SW 1271 (cell line): ENCODE data around the gene LHFPL5.

Source experiments
- DNase-seq, 2 experiments: peaks; one replicate each; lab custom pipeline; 2025; lab: John Stamatoyannopoulos, UW

The LHFPL5 gene

GRCh38 chr6:35804996-35805736 lies at the start of gene LHFPL5:
LHFPL5 (plus strand) TSS chr6:35805352; CDS start chr6:35805671, 319 bp downstream.
- DNase-seq, result no peak

DNA sequence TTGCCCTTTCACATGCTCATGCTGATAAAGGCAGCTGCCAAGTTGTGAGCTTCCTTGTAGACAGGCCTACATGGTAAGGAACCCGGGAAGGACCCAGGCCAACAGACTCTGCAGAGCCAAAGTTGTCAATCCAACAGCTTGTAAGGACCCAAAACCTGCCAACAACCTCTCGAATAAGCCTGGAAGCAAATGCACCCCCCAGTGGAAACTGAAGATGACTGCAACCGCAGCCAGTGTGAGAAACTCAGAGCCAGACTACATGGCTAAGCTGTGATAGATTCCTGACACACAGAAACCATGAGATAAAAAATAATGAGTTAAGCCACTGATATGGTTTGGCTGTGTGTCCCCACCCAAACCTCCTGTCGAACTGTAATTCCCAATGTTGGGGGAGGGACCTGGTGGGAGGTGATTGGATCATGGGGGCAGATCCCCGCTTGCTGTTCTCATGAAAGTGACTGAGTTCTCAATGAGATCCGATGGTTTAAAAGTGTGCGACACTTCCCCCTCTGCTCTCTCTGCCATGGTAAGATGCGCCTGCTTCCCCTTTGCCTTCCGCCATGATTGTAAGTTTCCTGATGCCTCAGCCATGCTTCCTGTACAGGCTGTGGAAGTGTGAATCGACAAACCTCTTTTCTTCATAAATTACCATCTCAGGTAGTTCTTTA lies 47.6 kb upstream of the LHFPL5 start:
- DNase-seq, result peak in 1 of 2 experiments; percentile 14

DNA sequence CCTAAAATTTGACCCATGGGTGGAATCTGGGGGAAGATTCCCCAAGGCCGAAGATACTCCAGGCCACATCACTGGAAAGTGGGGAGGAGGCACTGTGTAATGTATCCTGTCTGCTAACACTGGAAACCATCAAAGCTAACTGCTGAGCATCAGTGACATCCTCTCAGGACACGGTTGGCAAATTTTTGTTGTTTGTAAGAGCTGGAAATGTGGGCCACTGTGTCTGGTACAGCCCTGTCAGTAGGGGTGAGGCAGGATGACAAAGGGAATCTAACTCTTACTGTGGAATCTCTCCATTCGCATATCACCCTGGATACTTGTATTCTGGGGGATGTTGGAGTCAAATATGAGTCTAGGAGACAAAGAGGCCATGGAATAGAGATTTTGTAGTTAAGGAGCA lies 45.7 kb upstream of the LHFPL5 start:
- no peak for DNase-seq

DNA sequence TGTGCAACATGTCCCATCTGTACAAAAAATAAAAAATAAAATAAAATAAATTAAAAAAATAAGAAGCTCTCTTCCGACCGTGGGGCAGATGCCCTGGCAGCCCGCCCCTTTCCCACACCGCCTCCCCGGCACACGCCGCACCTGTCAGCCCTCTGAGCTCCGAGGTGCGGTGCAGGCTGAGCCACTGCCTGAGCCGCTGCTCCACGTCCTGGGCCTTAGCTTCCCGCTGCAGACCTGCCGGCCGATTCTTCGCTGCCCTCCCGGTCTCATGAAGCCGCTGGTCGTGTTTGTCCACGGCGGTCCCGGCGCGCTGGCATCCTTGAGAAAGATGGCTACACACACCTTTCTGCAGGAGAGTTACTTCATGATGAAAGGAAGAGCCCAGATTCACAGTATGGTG lies 39.4 kb upstream of the LHFPL5 start:
- DNase-seq, result no peak

DNA sequence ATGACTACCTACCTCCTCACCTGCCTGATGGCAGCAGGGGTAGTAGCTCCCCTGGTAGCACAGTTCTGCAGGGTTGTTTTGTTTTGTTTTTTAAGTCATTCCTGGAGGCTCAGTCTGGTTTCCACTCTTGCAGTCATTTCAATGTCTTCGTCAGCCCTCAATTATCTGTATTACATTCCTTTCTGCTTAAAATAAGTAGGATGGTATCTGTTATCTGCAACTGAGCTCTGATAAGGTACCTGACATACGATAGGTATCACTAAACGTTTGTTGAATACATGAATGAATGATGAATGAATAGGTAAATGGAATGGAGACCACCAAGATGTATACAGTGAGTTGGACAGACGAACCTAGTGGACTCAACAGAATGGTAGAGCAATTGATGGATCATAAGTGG lies 35.9 kb upstream of the LHFPL5 start:
- DNase-seq, result no peak

DNA sequence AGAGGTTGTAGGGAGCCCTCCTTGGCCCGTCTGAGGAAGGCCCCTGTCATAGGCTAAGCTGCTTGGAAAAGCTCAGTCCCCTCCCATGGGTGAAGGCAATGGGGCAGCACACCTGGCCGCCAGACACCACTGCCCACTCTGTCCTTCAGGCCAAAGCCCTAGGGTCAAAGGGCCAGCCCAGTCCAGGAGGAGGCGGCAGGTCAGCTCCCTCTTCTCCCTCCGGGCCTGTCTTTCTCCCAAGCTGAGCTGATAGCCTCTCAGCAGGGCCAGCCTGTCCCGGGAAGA lies 33.9 kb upstream of the LHFPL5 start:
- no peak for DNase-seq

GRCh38 chr6:35774116-35774794 lies 30.9 kb upstream of the LHFPL5 start:
- no peak for DNase-seq

- DNase-seq, result no peak
Observed at GRCh38 chr6:35775031-35775430, 30.1 kb upstream of the LHFPL5 start.

GRCh38 chr6:35776364-35777215 lies 28.6 kb upstream of the LHFPL5 start, which contains the start of gene CLPSL2:
CLPSL2 (plus strand) TSS chr6:35776598; CDS start chr6:35776619, 21 bp downstream.
- DNase-seq, result no peak

GRCh38 chr6:35777356-35778102 lies 27.6 kb upstream of the LHFPL5 start:
- no peak for DNase-seq

DNA sequence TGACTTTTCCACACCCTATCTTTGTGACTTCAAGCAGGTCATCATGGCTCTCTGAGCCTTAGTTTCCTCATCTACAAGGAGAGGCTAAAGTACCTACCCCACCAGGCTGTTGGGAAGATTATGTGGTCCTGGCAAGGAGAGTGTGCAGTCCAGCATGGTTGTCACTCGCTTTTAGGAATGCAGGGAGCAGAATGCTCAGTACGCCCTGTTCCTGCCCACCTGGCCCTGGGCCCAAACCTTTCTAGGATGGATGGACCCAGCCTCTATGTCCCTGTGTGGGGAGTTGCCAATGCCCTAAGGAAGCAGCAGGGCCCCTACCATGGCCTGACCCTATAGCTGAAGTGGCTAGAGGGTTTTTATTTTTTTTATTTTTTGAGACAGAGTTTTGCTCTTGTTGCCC lies 26.7 kb upstream of the LHFPL5 start:
- no peak for DNase-seq

DNA sequence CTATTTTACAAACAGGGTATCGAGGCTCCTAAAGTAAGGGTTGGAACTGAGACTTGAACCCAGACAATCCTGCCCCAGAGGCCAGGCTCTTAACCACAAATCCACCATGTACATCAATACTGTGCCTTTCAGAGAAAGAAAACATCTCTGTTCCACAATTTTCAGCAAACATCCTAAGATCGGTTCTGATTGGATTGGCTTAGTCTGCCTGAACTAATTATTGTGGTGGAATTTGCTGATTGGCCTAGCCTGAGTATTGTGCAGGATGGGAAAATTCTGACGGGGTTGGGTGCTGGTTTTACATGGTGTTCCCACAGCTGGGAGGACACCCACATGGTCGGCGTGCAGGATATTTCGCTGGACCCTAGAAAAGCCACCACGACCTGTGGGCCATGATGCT lies 24.4 kb upstream of the LHFPL5 start, which contains the start of gene CLPSL1:
CLPSL1 (plus strand) TSS at position 301 of the 400 bp plus-strand sequence; CDS start at position 393, 92 bp downstream.
- DNase-seq, result no peak

GRCh38 chr6:35781290-35781689 lies 23.9 kb upstream of the LHFPL5 start:
- no peak for DNase-seq

- DNase-seq, result no peak
Observed at GRCh38 chr6:35782424-35782823, 22.7 kb upstream of the LHFPL5 start.

GRCh38 chr6:35784200-35784599 lies 21.0 kb upstream of the LHFPL5 start:
- no peak for DNase-seq

- no peak for DNase-seq
Observed at GRCh38 chr6:35786272-35786671, 18.9 kb upstream of the LHFPL5 start.

DNA sequence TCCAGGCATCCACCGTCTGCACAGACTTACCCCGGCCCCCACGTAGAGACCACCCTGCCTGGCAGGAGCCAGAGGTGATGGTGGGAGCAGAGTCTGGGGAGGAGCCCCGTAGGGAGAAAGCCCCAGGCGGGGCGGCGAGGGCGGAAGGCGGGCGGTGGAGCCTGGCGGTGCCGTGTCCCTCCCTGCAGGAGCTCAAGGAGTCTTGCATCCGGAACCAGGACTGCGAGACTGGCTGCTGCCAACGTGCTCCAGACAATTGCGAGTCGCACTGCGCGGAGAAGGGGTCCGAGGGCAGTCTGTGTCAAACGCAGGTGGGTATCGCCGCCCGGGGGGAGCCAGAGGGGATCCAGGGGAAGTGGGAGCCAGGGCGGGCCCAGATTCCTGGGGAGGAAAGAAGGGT lies 18.3 kb upstream of the LHFPL5 start:
- DNase-seq, result no peak

DNA sequence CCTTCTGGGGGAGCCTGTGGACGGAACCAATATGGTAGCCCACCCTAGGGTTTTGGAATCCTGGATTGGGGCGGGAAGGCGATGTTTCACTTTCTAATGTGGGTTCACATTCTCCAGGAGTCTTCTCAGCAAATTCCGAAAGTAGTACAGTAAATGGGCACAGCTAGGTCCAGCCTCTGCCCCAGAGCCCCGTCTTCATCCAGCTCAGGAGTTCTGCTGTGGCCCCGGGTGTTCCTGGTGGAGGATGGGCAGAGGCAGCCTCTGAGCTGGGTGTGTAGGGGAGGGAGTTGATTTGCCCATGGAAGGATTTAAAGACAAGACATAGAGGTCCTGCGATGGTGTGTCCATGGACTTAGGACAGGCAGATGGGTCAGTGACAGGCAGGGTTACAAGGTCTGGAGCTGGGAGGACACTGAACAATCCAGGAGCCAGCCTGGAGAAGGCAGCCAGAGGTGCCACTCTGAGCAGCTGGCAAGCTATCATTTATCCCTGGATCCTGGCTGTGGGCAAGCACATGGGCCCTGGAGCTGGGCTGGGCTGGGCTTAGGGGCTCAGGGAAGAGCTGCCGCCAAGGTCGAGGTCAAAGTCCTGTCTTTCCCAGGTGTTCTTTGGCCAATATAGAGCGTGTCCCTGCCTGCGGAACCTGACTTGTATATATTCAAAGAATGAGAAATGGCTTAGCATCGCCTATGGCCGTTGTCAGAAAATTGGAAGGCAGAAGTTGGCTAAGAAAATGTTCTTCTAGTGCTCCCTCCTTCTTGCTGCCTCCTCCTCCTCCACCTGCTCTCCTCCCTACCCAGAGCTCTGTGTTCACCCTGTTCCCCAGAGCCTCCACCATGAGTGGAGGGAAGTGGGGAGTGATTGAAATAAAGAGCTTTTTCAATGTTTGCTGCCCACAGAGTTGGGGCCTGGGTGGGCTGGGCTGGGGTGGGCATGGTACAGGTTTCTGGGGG lies 17.6 kb upstream of the LHFPL5 start:
- DNase-seq, result no peak

DNA sequence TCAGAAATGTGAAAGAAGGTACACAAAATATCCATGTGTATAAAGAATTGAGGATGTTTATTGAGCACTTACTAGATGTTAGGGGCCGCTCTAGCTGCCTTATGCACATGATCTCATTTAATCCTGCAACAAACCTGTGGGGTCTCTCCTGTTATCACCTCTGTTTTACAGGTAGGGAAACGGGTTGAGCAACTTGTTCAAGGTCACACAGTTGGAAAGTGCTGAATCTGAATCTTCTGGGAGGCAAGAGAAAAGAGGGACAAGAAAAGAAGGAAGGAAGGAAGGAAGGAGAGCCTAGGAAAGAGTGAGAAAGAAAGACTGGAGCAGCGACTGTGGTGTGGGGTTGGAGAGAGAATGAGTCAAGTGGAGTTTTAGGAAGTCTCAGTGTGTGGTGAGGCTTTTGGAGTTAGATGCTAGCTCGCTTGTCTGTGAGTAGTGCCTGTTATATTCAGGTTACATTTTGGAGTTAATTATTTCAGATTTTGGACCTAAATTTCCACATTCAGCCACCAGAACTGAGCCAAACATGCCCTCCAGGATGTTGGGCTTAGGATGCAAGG lies 16.6 kb upstream of the LHFPL5 start:
- no peak for DNase-seq

GRCh38 chr6:35790683-35791082 lies 14.5 kb upstream of the LHFPL5 start:
- no peak for DNase-seq
